IPS-20b (cell line): ENCODE data around the gene S100A13.
A peak's percentile ranks its signal among the peaks of the same experiment; 100 is the strongest.

Source experiments
- H3K27ac ChIP-seq: one replicate; pipeline ENCODE4 v1.5.1; 2013; ENCODE audit warnings: low read length
- H3K27me3 ChIP-seq: 2 replicates; pipeline ENCODE4 v1.6.1; 2013; ENCODE audit warnings: mild to moderate bottlenecking, low read length, inconsistent platforms; ENCODE audit not compliant: insufficient read depth
- H3K36me3 ChIP-seq: 2 replicates; pipeline ENCODE4 v1.6.1; 2013; ENCODE audit warnings: low read depth, mild to moderate bottlenecking, inconsistent platforms, low read length, moderate library complexity; ENCODE audit not compliant: insufficient read depth
- H3K4me1 ChIP-seq: 2 replicates; pipeline ENCODE4 v1.6.1; 2013; ENCODE audit warnings: mild to moderate bottlenecking, control low read depth, inconsistent platforms, low read length, moderate library complexity; ENCODE audit not compliant: insufficient read depth
- H3K4me3 ChIP-seq: 2 replicates; pipeline ENCODE4 v1.5.1; 2013; ENCODE audit warnings: mild to moderate bottlenecking, low read length, inconsistent platforms
- H3K9ac ChIP-seq: 2 replicates; pipeline ENCODE4 v1.6.1; 2013; ENCODE audit warnings: low read depth, mild to moderate bottlenecking, inconsistent platforms, low read length, moderate library complexity
- H3K9me3 ChIP-seq: 2 replicates; pipeline ENCODE4 v1.6.1; 2013; ENCODE audit warnings: mild to moderate bottlenecking, low read depth, low read length, inconsistent platforms; ENCODE audit not compliant: insufficient read depth

Gene S100A13

DNA sequence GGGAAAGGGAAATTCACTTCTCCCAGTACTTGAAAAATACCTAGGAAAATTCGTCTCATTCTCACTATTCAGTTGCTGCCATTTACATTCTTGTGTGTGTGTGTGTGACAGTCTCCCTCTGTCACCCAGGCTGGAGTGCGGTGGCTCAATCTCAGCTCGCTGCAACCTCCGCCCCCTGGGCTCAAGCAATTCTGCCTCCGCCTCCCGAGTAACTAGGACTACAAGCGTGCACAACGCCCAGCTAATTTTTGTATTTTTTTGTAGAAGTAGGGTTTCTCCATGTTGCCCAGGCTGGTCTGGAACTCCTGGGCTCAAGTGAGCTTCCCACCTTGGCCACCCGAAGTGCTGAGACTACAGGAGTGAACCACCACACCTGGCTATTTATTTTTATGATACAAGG is 32.4 kb upstream of the S100A13 start:
- Histone ChIP-seq H3K9ac (peak overlapping the region; percentile 87; the same call in 1 of the 2 replicates), H3K27me3 (no peaks in the 10 kb centered on the region), H3K27ac (no peak overlapping the region), H3K9me3 (no peaks in the 10 kb centered on the region), H3K36me3 (peaks cover 42% of the 10 kb centered on the region), H3K4me1 (peaks cover 4% of the 10 kb centered on the region; the same call in 1 of the 2 replicates), H3K4me3 (peak overlapping the region; percentile 96)

DNA sequence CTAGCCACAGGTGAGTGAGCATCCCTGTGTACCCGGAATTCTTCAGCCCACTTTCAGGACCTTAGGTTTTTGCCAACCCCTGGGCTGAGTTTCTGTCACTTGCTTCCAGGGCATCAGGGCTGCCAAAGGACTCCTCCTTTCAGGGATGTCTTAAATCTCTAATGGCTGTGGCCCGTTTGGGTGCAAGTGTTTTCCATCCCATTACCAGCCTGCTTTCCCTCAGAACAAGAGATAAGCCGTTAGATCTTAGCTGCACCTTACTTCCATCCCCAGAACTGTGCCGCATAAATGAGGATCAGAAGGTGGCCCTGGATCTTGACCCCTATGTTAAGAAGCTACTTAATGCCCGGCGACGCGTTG is 31.9 kb upstream of the S100A13 start:
- Histone ChIP-seq H3K4me3 (peak overlapping the region; percentile 96), H3K36me3 (peaks cover 37% of the 10 kb centered on the region), H3K9me3 (no peaks in the 10 kb centered on the region), H3K9ac (peak overlapping the region; percentile 87; the same call in 1 of the 2 replicates), H3K27ac (peak overlapping the region; percentile 91), H3K27me3 (no peaks in the 10 kb centered on the region), H3K4me1 (peaks cover 4% of the 10 kb centered on the region; the same call in 1 of the 2 replicates)

DNA sequence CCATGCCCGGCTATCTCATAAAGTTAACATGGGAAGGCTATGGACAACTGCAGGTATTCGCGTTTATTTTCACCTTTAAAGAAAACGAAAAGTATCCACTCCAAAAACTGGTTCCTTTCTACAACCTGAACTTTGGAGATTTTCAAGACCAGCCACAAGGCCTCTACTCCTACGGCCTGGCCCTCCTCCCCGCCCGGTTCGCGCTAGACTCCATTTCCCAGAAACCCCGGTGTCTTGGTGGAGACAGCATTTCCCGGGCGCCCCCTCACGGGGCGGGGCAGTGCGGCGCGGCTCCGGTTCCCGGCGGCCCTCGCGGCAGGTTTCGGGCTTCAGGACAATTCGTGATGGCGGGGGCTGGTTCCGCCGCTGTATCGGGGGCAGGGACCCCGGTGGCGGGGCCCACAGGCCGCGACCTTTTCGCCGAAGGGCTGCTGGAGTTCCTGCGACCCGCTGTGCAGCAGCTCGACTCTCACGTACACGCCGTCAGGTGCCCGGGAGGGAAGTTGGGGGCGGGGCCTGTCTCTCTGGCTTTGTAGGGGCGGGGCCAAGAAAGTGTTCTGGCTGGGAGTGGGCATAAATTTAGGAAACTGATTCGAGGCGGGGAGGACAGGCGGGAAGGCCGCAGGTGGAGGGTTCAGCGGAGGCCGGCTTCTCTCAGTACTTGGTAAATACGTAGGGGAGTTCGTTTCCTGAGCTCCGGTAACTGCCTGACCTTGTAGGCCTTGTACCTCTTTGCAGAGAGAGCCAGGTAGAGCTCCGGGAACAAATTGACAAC is 31.3 kb upstream of the S100A13 start, which contains the start of gene SNAPIN:
Gene SNAPIN (plus strand): TSS at position 304 of the 775 bp plus-strand sequence. CDS start 41 bp downstream, at position 345.
- Histone ChIP-seq H3K9me3 (no peaks in the 10 kb centered on the region), H3K27me3 (no peaks in the 10 kb centered on the region), H3K4me1 (peaks cover 4% of the 10 kb centered on the region; the same call in 1 of the 2 replicates), H3K4me3 (peak within 1 kb of the TSS; percentile 96), H3K36me3 (peaks cover 31% of the 10 kb centered on the region), H3K27ac (peak within 1 kb of the TSS; percentile 91), H3K9ac (peak within 1 kb of the TSS; percentile 87; the same call in 1 of the 2 replicates)

DNA sequence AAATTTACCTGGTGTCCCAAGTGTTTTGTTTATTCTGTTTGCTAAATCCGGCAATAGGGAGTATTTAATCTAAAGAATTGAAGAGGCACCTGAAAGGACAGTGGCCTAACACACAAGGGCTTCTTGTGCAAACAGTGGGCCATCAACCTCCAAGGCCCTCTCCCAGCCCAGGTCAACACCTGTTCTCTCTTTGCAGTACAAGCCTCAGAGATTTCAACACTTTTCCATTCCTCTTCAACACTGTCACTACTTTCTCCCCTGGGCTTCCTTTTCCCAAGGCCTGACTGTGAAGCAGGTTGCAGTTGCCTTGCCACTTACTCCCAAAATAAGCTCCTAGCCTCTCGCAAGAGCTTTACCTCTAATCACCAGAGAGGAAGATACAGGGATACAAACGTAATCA is 28.0 kb upstream of the S100A13 start:
- no peaks in the 10 kb centered on the region for H3K9me3 ChIP-seq
- no peaks in the 10 kb centered on the region; the same call in 1 of the 2 replicates for H3K36me3 ChIP-seq
- no peak overlapping the region for H3K4me3 ChIP-seq
- no peaks in the 10 kb centered on the region for H3K27me3 ChIP-seq
- H3K4me1 ChIP-seq = peaks cover 4% of the 10 kb centered on the region; the same call in 1 of the 2 replicates
- no peak overlapping the region for H3K27ac ChIP-seq
- no peak overlapping the region for H3K9ac ChIP-seq

DNA sequence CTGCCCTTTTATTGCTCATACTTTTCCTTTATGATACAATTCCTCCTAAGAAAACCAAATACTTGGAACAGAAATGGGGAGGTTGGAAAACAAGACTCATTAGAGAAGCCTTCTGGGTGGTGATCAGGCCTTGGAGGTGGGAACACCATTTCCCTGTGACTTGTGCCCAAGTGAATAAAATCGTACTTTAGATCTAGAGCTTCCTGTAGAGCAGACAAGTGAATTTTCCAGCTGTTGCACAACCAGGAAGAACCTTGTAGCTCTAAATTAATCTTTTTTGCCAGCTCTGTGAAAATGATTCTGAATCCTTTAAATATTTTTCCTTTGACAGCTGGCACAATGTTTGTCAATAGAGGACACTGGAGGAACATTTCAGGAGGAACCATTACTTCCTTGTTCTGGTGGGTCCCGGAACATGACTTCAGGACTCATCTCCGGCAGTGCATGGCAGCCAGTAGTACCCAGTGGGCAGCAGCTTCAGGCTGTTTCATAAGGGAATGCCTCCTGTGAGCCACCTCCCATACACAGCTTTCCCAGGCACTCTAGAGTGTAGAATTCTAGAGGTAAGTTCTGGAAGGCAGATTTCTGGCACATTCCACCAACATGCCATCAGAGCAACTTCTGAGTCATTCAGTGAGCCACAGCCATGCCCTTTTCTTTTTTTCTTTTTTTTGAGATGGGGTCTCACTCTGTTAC is 25.6 kb upstream of the S100A13 start:
- H3K27me3 ChIP-seq = no peaks in the 10 kb centered on the region
- H3K4me3 ChIP-seq = no peak overlapping the region
- H3K9ac ChIP-seq = no peak overlapping the region
- no peaks in the 10 kb centered on the region for H3K36me3 ChIP-seq
- H3K27ac ChIP-seq = no peak overlapping the region
- H3K9me3 ChIP-seq = no peaks in the 10 kb centered on the region
- no peaks in the 10 kb centered on the region for H3K4me1 ChIP-seq

DNA sequence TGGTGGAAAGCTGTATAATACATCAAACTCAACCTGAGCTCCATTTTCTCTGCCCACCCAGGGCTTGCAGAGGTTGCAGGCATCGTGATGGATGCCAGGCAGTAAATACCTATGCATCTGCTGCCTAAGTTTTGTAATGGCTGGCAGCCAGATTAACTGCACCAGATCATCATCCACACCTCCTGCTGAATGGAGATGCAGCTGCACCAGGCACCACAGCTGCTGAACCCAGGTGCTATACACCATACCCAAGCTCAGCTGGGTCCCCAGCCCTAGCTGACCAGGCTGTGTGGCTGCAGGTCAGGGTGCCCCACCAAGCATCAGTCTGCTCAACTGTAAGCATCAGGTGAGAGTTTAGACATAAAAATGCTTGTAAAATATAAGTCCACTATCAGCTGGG is 24.5 kb upstream of the S100A13 start:
- Histone ChIP-seq H3K36me3 (peaks cover under 1% of the 10 kb centered on the region; the same call in 1 of the 2 replicates), H3K9ac (no peak overlapping the region), H3K27me3 (no peaks in the 10 kb centered on the region), H3K9me3 (no peaks in the 10 kb centered on the region), H3K4me1 (no peaks in the 10 kb centered on the region), H3K4me3 (no peak overlapping the region), H3K27ac (no peak overlapping the region)

DNA sequence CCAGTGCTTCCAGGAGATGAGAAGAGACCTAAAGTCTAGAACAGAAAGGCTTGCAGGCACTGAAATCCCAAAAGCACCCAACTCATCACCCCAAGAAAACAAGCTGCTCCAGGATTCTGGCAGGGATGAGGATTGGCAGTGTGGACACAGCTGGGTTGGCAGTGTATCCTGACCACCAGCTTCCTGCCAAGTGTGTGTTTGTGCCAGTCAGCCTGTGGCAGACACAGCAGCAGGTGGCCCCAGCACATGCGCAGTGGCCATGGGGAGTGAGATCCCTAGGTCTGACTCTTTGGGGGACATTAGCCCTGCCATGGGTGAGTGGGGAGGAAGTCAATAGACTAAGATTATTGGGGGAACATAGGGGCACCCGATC is 22.5 kb upstream of the S100A13 start:
- Histone ChIP-seq H3K36me3 (peaks cover 20% of the 10 kb centered on the region), H3K9me3 (no peaks in the 10 kb centered on the region), H3K27ac (no peak overlapping the region), H3K4me1 (no peaks in the 10 kb centered on the region), H3K9ac (no peak overlapping the region), H3K4me3 (no peak overlapping the region), H3K27me3 (no peaks in the 10 kb centered on the region)

DNA sequence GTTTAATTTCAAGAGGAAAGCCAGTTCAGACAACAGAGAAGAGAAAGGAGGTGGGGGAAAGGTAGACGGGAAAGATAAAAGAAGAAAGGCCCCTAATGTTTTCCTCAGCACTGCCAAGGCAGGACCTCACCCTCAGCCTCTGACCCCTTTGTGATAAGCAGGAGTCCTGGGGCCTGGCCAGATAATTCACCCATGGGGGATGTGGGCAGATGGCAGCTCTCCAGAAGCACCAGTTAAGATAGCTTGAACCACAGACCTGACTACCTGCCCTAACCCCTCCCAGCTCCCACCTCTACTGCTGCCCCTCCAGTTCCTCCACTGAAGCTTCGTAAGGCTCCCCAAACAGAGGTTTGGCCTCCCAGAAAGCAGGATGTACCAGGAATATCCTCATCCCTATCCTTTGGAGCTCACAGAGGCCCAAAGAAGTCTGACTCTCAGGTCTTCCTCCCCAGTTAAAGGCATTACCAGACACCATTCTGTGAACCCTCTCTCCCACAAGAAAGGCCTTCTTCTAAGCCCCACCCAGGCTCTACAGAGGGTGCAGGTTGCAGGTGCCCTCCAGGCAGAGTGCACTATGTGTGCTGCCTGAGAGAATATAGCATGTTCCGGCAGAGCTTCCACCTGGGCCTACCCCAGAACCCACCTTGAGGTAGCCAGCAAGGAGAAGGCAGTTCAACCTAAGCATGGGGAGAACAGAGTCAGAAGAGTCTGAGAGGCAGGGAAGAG is 22.0 kb upstream of the S100A13 start:
- Histone ChIP-seq H3K27me3 (no peaks in the 10 kb centered on the region), H3K27ac (no peak overlapping the region), H3K9ac (no peak overlapping the region), H3K4me1 (no peaks in the 10 kb centered on the region), H3K4me3 (no peak overlapping the region), H3K36me3 (peaks cover 25% of the 10 kb centered on the region), H3K9me3 (no peaks in the 10 kb centered on the region)

DNA sequence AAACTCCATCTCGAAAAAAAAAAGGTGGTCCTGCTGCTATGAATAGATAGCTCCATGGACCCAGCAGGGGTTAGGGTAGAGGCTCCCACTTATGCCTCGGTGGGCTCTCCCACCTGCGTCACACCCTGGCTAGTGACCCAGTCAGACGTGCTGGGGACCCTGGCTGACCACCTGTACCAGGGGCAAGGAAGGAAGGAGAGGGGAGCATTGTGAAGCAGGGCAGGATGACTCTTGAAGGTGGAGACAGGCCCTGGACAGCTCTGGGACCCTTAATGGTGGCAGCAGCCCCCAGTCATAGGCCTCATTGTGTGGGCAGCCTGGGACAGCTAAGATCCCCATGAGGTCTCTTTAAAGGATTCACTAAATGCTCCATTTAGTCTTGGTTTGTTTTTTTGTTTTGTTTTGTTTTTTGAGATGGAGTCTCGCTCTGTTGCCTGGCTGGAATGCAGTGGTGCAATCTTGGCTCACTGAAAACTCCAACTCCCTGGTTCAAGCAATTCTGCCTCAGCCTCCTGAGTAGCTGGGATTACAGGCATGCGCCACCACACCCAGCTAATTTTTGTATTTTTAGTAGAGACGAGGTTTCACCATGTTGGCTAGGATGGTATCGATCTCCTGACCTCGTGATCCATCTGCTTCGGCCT is 20.8 kb upstream of the S100A13 start:
- no peaks in the 10 kb centered on the region for H3K4me1 ChIP-seq
- no peaks in the 10 kb centered on the region for H3K9me3 ChIP-seq
- no peaks in the 10 kb centered on the region for H3K27me3 ChIP-seq
- no peak overlapping the region for H3K9ac ChIP-seq
- H3K27ac ChIP-seq = no peak overlapping the region
- H3K4me3 ChIP-seq = no peak overlapping the region
- peaks cover 37% of the 10 kb centered on the region for H3K36me3 ChIP-seq

DNA sequence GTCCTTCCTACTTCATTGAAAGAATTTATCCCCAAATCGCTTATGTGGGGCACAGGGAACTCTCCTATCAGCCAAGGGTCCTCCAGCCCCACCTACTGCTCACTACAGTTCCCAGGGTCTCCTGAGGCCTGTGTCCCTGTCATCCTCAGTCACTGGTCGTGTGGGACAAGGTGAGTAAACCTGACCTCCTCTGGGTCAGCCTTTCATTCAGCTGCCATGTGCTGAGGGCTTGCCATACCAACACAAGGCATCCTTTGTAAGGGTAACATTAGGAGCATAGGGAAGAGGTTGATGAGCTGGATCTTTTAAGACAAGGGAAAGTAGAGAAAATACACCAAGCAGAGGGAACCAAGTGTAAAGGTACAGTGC is 20.0 kb upstream of the S100A13 start:
- Histone ChIP-seq H3K27ac (no peak overlapping the region), H3K4me3 (no peak overlapping the region), H3K27me3 (no peaks in the 10 kb centered on the region), H3K9ac (no peak overlapping the region), H3K9me3 (no peaks in the 10 kb centered on the region), H3K36me3 (peaks cover 45% of the 10 kb centered on the region), H3K4me1 (no peaks in the 10 kb centered on the region)

DNA sequence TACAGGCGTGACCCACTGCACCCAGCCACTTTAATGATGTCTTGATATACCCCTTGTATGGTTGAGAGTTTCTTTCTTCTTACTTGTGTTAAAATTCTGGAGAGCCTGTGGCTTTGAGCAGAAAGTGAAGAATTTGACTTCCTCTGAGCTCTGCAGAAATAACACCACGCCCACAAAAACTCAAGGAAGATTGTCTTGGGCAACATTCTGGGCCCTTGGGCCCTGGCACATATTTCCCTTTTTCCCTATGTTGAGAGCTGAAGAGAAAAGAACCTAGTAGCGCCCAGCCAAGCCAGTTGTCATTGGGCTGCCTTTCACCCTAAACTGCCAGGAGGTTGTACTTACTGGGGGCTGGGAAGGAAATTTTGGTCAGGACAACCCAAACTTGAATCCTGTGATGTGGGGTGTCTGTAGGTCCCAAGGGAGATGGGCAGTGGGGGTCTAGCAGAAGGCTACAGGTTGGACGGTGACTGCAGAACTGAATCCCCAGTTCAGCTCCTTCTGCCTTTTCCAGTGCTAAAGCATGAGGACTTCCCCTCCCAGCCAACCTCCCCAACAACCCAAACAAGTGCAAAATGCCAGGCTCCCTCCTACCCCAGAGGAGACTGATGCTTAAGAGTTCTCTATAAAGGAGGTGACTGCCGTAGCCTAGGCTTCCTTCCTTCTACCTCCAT is 19.5 kb upstream of the S100A13 start:
- Histone ChIP-seq H3K4me3 (no peak overlapping the region), H3K36me3 (peaks cover 50% of the 10 kb centered on the region), H3K27ac (no peak overlapping the region), H3K27me3 (no peaks in the 10 kb centered on the region), H3K9me3 (no peaks in the 10 kb centered on the region), H3K9ac (no peak overlapping the region), H3K4me1 (no peaks in the 10 kb centered on the region)
